GM12878 (cell line): ENCODE measurements around the gene VN1R5. TPM values are rescaled to one million over a fixed set of nuclear protein-coding genes. Genes with fewer than 3 reads are reported as not detected.

ENCODE experiments used
- ATAC-seq: fragments of 200-7000 bp; cut with Tn5 transposase; 3 replicates; pipeline ENCODE4 v1.9.1; 2020; ENCODE audit warnings: mild to moderate bottlenecking, moderate library complexity
- BruUV-seq: library from RNA; stranded (reverse); fragments of 400-500 nt; replicated peaks from 2 replicates; lab custom pipeline; 2021; lab: Mats Ljungman, UMichigan
- CTCF ChIA-PET: fragments of 300-600 bp; sonication (Branson Sonifier 250); formaldehyde crosslinking; extraction: SDS; loops from one replicate; lab custom pipeline; 2021; ENCODE audit warnings: inconsistent platforms; lab: Yijun Ruan, JAX
- POLR2A ChIA-PET: fragments of 350-600 bp; formaldehyde crosslinking; extraction: SDS; loops from one replicate; lab custom pipeline; 2021; ENCODE audit warnings: inconsistent platforms; lab: Charles Lee
- RAD21 ChIA-PET: fragments of 300-600 bp; sonication (Branson Sonifier 250); formaldehyde crosslinking; loops from one replicate; lab custom pipeline; 2023; ENCODE audit warnings: antibody characterized with exemption; ENCODE audit not compliant: unreplicated experiment; lab: Charles Lee
- SMC1A ChIA-PET: fragments of 300-600 bp; sonication (Branson Sonifier 250); formaldehyde crosslinking; loops from one replicate; lab custom pipeline; 2023; ENCODE audit not compliant: unreplicated experiment, uncharacterized antibody; lab: Charles Lee
- DNase-seq: peaks from one replicate; pipeline ENCODE4 v3.0.0-alpha.2; 2011; ENCODE audit warnings: low read depth, low spot score
- FAIRE-seq: peaks from 3 replicates; lab custom pipeline; 2011; peaks lifted over from hg19 to GRCh38; lab: Jason Lieb, UNC
- H2AFZ ChIP-seq: 2 replicates; pipeline ENCODE4 v1.6.0; 2011; ENCODE audit warnings: low read depth, low read length, control low read depth; ENCODE audit not compliant: control insufficient read depth
- H3K27ac ChIP-seq: 2 replicates; pipeline ENCODE4 v1.5.1; 2011; ENCODE audit warnings: control low read depth; ENCODE audit not compliant: control insufficient read depth, insufficient read depth
- H3K27me3 ChIP-seq, 2 experiments: replicated peaks in 1 of 2; 2 replicates each; pipeline versions ENCODE4 v1.6.0 to v1.6.1; 2011; ENCODE audit warnings: low read length in 1 of 2; ENCODE audit not compliant: control insufficient read depth in 2 of 2, insufficient read depth in 2 of 2
- H3K36me3 ChIP-seq, 2 experiments: 2 replicates each; pipeline ENCODE4 v1.5.1; 2011; ENCODE audit warnings: low read length in 1 of 2; ENCODE audit not compliant: control insufficient read depth in 2 of 2, insufficient read depth in 2 of 2
- H3K4me1 ChIP-seq: 2 replicates; pipeline ENCODE4 v1.6.1; 2011; ENCODE audit warnings: mild to moderate bottlenecking, low read length, moderate library complexity, mixed read lengths; ENCODE audit not compliant: control insufficient read depth, insufficient read depth
- H3K4me2 ChIP-seq: 2 replicates; pipeline ENCODE4 v1.6.0; 2011; ENCODE audit warnings: control low read depth; ENCODE audit not compliant: control insufficient read depth, insufficient read depth
- H3K4me3 ChIP-seq: fragments of 200-600 bp; sonication (generic); 2 replicates; pipeline ENCODE4 v1.5.1; 2016
- H3K79me2 ChIP-seq: 2 replicates; pipeline ENCODE4 v1.6.0; 2011; ENCODE audit warnings: low read length; ENCODE audit not compliant: control insufficient read depth, insufficient read depth
- H3K9ac ChIP-seq: 2 replicates; pipeline ENCODE4 v1.8.0; 2011; ENCODE audit warnings: low read length, control low read depth, mixed read lengths; ENCODE audit not compliant: control insufficient read depth, insufficient read depth
- H3K9me3 ChIP-seq: replicated peaks from 3 replicates; pipeline ENCODE4 v1.5.1; 2011; ENCODE audit warnings: mild to moderate bottlenecking, low read length; ENCODE audit not compliant: control insufficient read depth, insufficient read depth
- H4K20me1 ChIP-seq: 2 replicates; pipeline ENCODE4 v1.6.0; 2011; ENCODE audit not compliant: control insufficient read depth, insufficient read depth
- ATF7 ChIP-seq: fragments of 450-650 bp; IDR thresholded peaks from 2 replicates; pipeline ENCODE4 v1.6.1; 2016; ENCODE audit warnings: low read depth, mild to moderate bottlenecking
- BHLHE40 ChIP-seq, 2 experiments: fragments of 450-650 bp in 1 of 2; IDR thresholded peaks; 2 replicates each; pipeline ENCODE4 v1.6.1; 2011 to 2017; ENCODE audit warnings: low read depth in 2 of 2, borderline replicate concordance in 1 of 2, improper control_type of control experiment in 1 of 2, low read length in 1 of 2, mild to moderate bottlenecking in 1 of 2
- CBFB ChIP-seq: IDR thresholded peaks from 2 replicates; pipeline ENCODE4 v1.6.1; 2016; ENCODE audit warnings: antibody characterized with exemption, low read depth
- CHD2 ChIP-seq: IDR thresholded peaks from 2 replicates; pipeline ENCODE4 v1.6.1; 2011; ENCODE audit warnings: low read depth, low read length, improper control_type of control experiment, borderline replicate concordance
- DPF2 ChIP-seq: fragments of 450-650 bp; IDR thresholded peaks from 2 replicates; pipeline ENCODE4 v1.6.1; 2017; ENCODE audit warnings: mild to moderate bottlenecking
- IKZF2 ChIP-seq, 2 experiments: fragments of 450-650 bp; IDR thresholded peaks; 2 replicates each; pipeline ENCODE4 v1.6.1; 2017; ENCODE audit warnings: mild to moderate bottlenecking in 2 of 2, moderate library complexity in 2 of 2
- JUNB ChIP-seq: IDR thresholded peaks from 2 replicates; pipeline ENCODE4 v1.6.1; 2016; ENCODE audit warnings: antibody characterized with exemption, mild to moderate bottlenecking
- MEF2B ChIP-seq: fragments of 450-650 bp; IDR thresholded peaks from 2 replicates; pipeline ENCODE4 v1.6.1; 2018; ENCODE audit warnings: mild to moderate bottlenecking, moderate library complexity; ENCODE audit not compliant: partially characterized antibody, poor library complexity, severe bottlenecking
- PAX8 ChIP-seq: fragments of 450-650 bp; IDR thresholded peaks from 2 replicates; pipeline ENCODE4 v1.6.1; 2017; ENCODE audit warnings: mild to moderate bottlenecking, moderate library complexity
- PKNOX1 ChIP-seq: fragments of 450-650 bp; IDR thresholded peaks from 2 replicates; pipeline ENCODE4 v1.6.1; 2016; ENCODE audit warnings: mild to moderate bottlenecking
- PRDM15 ChIP-seq: fragments of 450-650 bp; formaldehyde crosslinking; IDR thresholded peaks from 2 replicates; pipeline ENCODE4 v1.4.0; 2020; ENCODE audit warnings: mild to moderate bottlenecking, moderate library complexity
- SIX5 ChIP-seq: IDR thresholded peaks from 2 replicates; pipeline ENCODE4 v1.6.1; 2011; ENCODE audit warnings: mild to moderate bottlenecking, low read depth, low read length, moderate library complexity; ENCODE audit not compliant: severe bottlenecking
- SMARCA5 ChIP-seq: fragments of 450-650 bp; IDR thresholded peaks from 2 replicates; pipeline ENCODE4 v1.6.1; 2017; ENCODE audit warnings: mild to moderate bottlenecking
- ZNF217 ChIP-seq: fragments of 450-650 bp; IDR thresholded peaks from 2 replicates; pipeline ENCODE4 v1.6.1; 2017; ENCODE audit warnings: antibody characterized with exemption, mild to moderate bottlenecking
- ZNF24 ChIP-seq: fragments of 450-650 bp; IDR thresholded peaks from 2 replicates; pipeline ENCODE4 v1.6.1; 2017; ENCODE audit warnings: antibody characterized with exemption, mild to moderate bottlenecking
- ZSCAN29 ChIP-seq: fragments of 450-650 bp; IDR thresholded peaks from 2 replicates; pipeline ENCODE4 v1.6.1; 2017; ENCODE audit warnings: mild to moderate bottlenecking, moderate library complexity
- ZZZ3 ChIP-seq: IDR thresholded peaks from 2 replicates; pipeline ENCODE4 v1.6.1; 2011; ENCODE audit warnings: low read depth; ENCODE audit not compliant: control insufficient read depth, insufficient read length
- WGBS: methylation state at CpG from one replicate; pipeline ENCODE4 v1.1.6; 2016; ENCODE audit warnings: low lambda C conversion rate; ENCODE audit not compliant: insufficient replicate concordance, insufficient coverage; ENCODE audit errors: missing lambda C conversion rate; 5-methylcytosine and 5-hydroxymethylcytosine counted together
- in situ Hi-C: fragments of 300-500 bp; cut with MboI; formaldehyde crosslinking; loops from 9 replicates; pipeline ENCODE4 v1.14.3; 2018; ENCODE audit warnings: mixed read lengths
- intact Hi-C: fragments of 100-400 bp; cut with micrococcal nuclease; formaldehyde crosslinking; loops from one replicate; pipeline ENCODE4 v1.14.2; 2022; ENCODE audit not compliant: unreplicated experiment
- polyA plus RNA-seq, 11 experiments: library from polyadenylated mRNA; depleted of rRNA in 4 of 11; unstranded in 6 of 11; stranded (reverse) in 5 of 11; fragments of >200 nt; fragmentation: Nextera tagmentation in 4 of 11; fragmentation: Illumina TruSeq in 1 of 11; extraction: Ambion mirVana in 4 of 11; extraction: Trizol in 1 of 11; gene quantifications; 1 replicate in 1 of 11; 2 replicates in 10 of 11; pipeline versions ENCODE4 v1.2.1 to v1.2.3, GENCODE V29; 2011 to 2016; ENCODE audit warnings: inconsistent platforms in 2 of 11, missing spikeins in 2 of 11, low read depth in 1 of 11
- total RNA-seq, 4 experiments: library from RNA; depleted of rRNA in 3 of 4; stranded (reverse); fragments of >200 nt in 3 of 4; fragmentation: Illumina TruSeq in 1 of 4; extraction: Trizol in 1 of 4; gene quantifications; 2 replicates each; pipeline versions ENCODE4 v1.2.1 to v1.2.3, GENCODE V29; 2013 to 2021

Gene VN1R5
- total and polyA plus RNA-seq, 10 of the 15 experiments (the other 5 are each of a cell fraction or from before 2014, with no cell fraction given) = not detected

GRCh38 chr1:247212627-247213617, 43.0 kb upstream of the VN1R5 start:
- FAIRE-seq (peak; percentile 68), ATAC-seq (peak; percentile 6), DNase-seq (no peak)
- Histone ChIP-seq H3K27me3 (no peaks in the 10 kb centered on the region), H3K36me3 (no peaks in the 10 kb centered on the region), H3K9ac (no peak overlapping the region), H3K4me1 (peaks cover 21% of the 10 kb centered on the region), H3K79me2 (peaks cover 27% of the 10 kb centered on the region), H3K4me2 (peak overlapping the region; percentile 11), H2AFZ (no peak overlapping the region), H3K9me3 (no peaks in the 10 kb centered on the region; the same call in 2 of the 3 replicates), H4K20me1 (no peaks in the 10 kb centered on the region), H3K4me3 (no peak overlapping the region), H3K27ac (no peak overlapping the region; the same call in 1 of the 2 replicates)
- WGBS = 84% methylated on average over 1 of the region's 1 CpG
- ChIA-PET CTCF (interaction anchor here (1.0 to 1.8 kb wide), 5 partner anchors 69 to 274 kb away, joined by 3 to 6 read pairs (median 3); no protein-coding TSS in a partner anchor), RAD21 (interaction anchor here (0.8 to 1.6 kb wide), 8 partner anchors 9 to 177 kb away, joined by 3 to 9 read pairs (median 4); no protein-coding TSS in a partner anchor), SMC1A (interaction anchor here (0.7 to 1.9 kb wide), 15 partner anchors 44 to 364 kb away, joined by 3 to 6 read pairs (median 3); partner anchors contain the start of gene ZNF496), POLR2A (interaction anchor here (0.6 to 2.1 kb wide), 6 partner anchors 9 to 253 kb away, joined by 3 to 6 read pairs (median 4); no protein-coding TSS in a partner anchor)
- intact Hi-C loops = loop anchor here (5.0 to 10.0 kb wide), 3 partner anchors 104 to 272 kb away; no protein-coding TSS in a partner anchor
- in situ Hi-C loops = no loop called here
- no TSS peak for BruUV-seq
- no peak for TF ChIP-seq SMARCA5
- no peak for TF ChIP-seq ZSCAN29
- TF ChIP-seq PAX8 = no peak
- peak; percentile 72; the same call in 1 of the 2 replicates for TF ChIP-seq DPF2
- no peak for TF ChIP-seq CBFB
- TF ChIP-seq SIX5 = no peak
- peak; percentile 8 for TF ChIP-seq MEF2B
- TF ChIP-seq ZNF217 = peak; percentile 21; the same call in 1 of the 2 replicates
- TF ChIP-seq ATF7 = peak; percentile 92
- no peak for TF ChIP-seq CHD2
- TF ChIP-seq ZNF24 = 0 out of 2 replicates have a peak, but pooled peaks have one; percentile 16
- TF ChIP-seq JUNB = peak; percentile 57
- peak; percentile 53 for TF ChIP-seq PKNOX1
- TF ChIP-seq PRDM15 (CRISPR knock-in tag) = no peak
- peak in 1 of 2 experiments; percentile 25; a peak in 1 of 4 replicates for TF ChIP-seq BHLHE40 (IDR thresholded peaks at IDR 0.05; ENCODE audit: borderline replicate concordance in 1 of 2, low read depth in 2 of 2, low read length in 1 of 2)
- TF ChIP-seq ZZZ3 = no peak
- TF ChIP-seq IKZF2 (IDR thresholded peaks at IDR 0.05) = peak in 1 of 2 experiments; percentile 27; a peak in 2 of 4 replicates
